T-helper 1 cell treated with Interleukin-12 subunit alpha and Interleukin-12 subunit beta and Interleukin-4 antibody, amounts not matched to agents 30 μg/mL and 1 μg/mL, for 36 hours (primary cell): ENCODE data around the gene ST3GAL3.
"Not testable (repeated sequence)": the region's sequence is repeated elsewhere in the genome, so short reads cannot be mapped to it uniquely, and the experiment has no call there.

ENCODE experiments used
- H3K27ac Mint-ChIP-seq: one replicate; pipeline ENCODE4 v1.8.0; 2021; ENCODE audit warnings: mild to moderate bottlenecking, mixed read lengths
- H3K27me3 Mint-ChIP-seq: one replicate; pipeline ENCODE4 v1.8.0; 2021; ENCODE audit warnings: low read depth, mixed read lengths
- H3K36me3 Mint-ChIP-seq: one replicate; pipeline ENCODE4 v1.8.0; 2021; ENCODE audit warnings: low read depth, mixed read lengths
- H3K4me1 Mint-ChIP-seq: one replicate; pipeline ENCODE4 v1.8.0; 2021; ENCODE audit warnings: low read depth, mixed read lengths
- H3K4me3 Mint-ChIP-seq: one replicate; pipeline ENCODE4 v1.8.0; 2021; ENCODE audit warnings: mild to moderate bottlenecking, moderate library complexity, mixed read lengths
- H3K9me3 Mint-ChIP-seq: one replicate; pipeline ENCODE4 v1.8.0; 2021; ENCODE audit warnings: mixed read lengths

Gene ST3GAL3

GRCh38 chr1:43824795-43825194 lies 117.5 kb downstream of the ST3GAL3 start:
- H3K4me3 Mint-ChIP-seq, result no peak overlapping the region
- H3K27me3 Mint-ChIP-seq, result no peaks in the 10 kb centered on the region
- no peak overlapping the region for H3K27ac Mint-ChIP-seq
- no peaks in the 10 kb centered on the region for H3K4me1 Mint-ChIP-seq
- H3K9me3 Mint-ChIP-seq, result peaks cover under 1% of the 10 kb centered on the region
- peaks cover 6% of the 10 kb centered on the region for H3K36me3 Mint-ChIP-seq

- peaks cover 24% of the 10 kb centered on the region for H3K4me1 Mint-ChIP-seq
- H3K36me3 Mint-ChIP-seq, result peaks cover 2% of the 10 kb centered on the region
- no peaks in the 10 kb centered on the region for H3K27me3 Mint-ChIP-seq
- H3K27ac Mint-ChIP-seq, result no peak overlapping the region
- H3K9me3 Mint-ChIP-seq, result no peaks in the 10 kb centered on the region
- no peak overlapping the region for H3K4me3 Mint-ChIP-seq
Measured at GRCh38 chr1:43828574-43828973, 121.2 kb downstream of the ST3GAL3 start.

GRCh38 chr1:43830802-43831201 lies 123.5 kb downstream of the ST3GAL3 start:
- H3K27ac Mint-ChIP-seq, result no peak overlapping the region
- no peak overlapping the region for H3K4me3 Mint-ChIP-seq
- H3K27me3 Mint-ChIP-seq, result no peaks in the 10 kb centered on the region
- peaks cover 32% of the 10 kb centered on the region for H3K4me1 Mint-ChIP-seq
- H3K9me3 Mint-ChIP-seq, result no peaks in the 10 kb centered on the region
- H3K36me3 Mint-ChIP-seq, result peaks cover 5% of the 10 kb centered on the region

GRCh38 chr1:43831851-43832250 lies 124.5 kb downstream of the ST3GAL3 start:
- no peak overlapping the region for H3K27ac Mint-ChIP-seq
- H3K27me3 Mint-ChIP-seq, result no peaks in the 10 kb centered on the region
- no peak overlapping the region for H3K4me3 Mint-ChIP-seq
- peaks cover 5% of the 10 kb centered on the region for H3K36me3 Mint-ChIP-seq
- peaks cover 32% of the 10 kb centered on the region for H3K4me1 Mint-ChIP-seq
- H3K9me3 Mint-ChIP-seq, result no peaks in the 10 kb centered on the region

GRCh38 chr1:43832255-43832654 lies 124.9 kb downstream of the ST3GAL3 start:
- no peaks in the 10 kb centered on the region for H3K27me3 Mint-ChIP-seq
- peaks cover 5% of the 10 kb centered on the region for H3K36me3 Mint-ChIP-seq
- no peak overlapping the region for H3K27ac Mint-ChIP-seq
- H3K4me1 Mint-ChIP-seq, result peaks cover 35% of the 10 kb centered on the region
- no peaks in the 10 kb centered on the region for H3K9me3 Mint-ChIP-seq
- no peak overlapping the region for H3K4me3 Mint-ChIP-seq

- Mint-ChIP-seq H3K36me3 (peaks cover 5% of the 10 kb centered on the region), H3K4me3 (no peak overlapping the region), H3K27me3 (no peaks in the 10 kb centered on the region), H3K9me3 (no peaks in the 10 kb centered on the region), H3K27ac (no peak overlapping the region), H3K4me1 (peaks cover 35% of the 10 kb centered on the region)
Measured at GRCh38 chr1:43832998-43833397, 125.7 kb downstream of the ST3GAL3 start.

GRCh38 chr1:43833902-43834279 lies 126.6 kb downstream of the ST3GAL3 start:
- H3K4me3 Mint-ChIP-seq, H3K27ac Mint-ChIP-seq, H3K36me3 Mint-ChIP-seq, H3K27me3 Mint-ChIP-seq, H3K9me3 Mint-ChIP-seq: not testable (repeated sequence)
- H3K4me1 Mint-ChIP-seq, result peaks cover 35% of the 10 kb centered on the region

- H3K27me3 Mint-ChIP-seq, result no peaks in the 10 kb centered on the region
- no peak overlapping the region for H3K4me3 Mint-ChIP-seq
- no peak overlapping the region for H3K27ac Mint-ChIP-seq
- H3K36me3 Mint-ChIP-seq, result peaks cover 5% of the 10 kb centered on the region
- no peaks in the 10 kb centered on the region for H3K9me3 Mint-ChIP-seq
- H3K4me1 Mint-ChIP-seq, result peaks cover 38% of the 10 kb centered on the region
Measured at GRCh38 chr1:43834280-43835081, 127.1 kb downstream of the ST3GAL3 start.

GRCh38 chr1:43835082-43836021 lies 128.0 kb downstream of the ST3GAL3 start:
- Mint-ChIP-seq H3K4me3 (no peak overlapping the region), H3K27me3 (no peaks in the 10 kb centered on the region), H3K36me3 (peaks cover 7% of the 10 kb centered on the region), H3K9me3 (no peaks in the 10 kb centered on the region), H3K27ac (no peak overlapping the region), H3K4me1 (peaks cover 41% of the 10 kb centered on the region)

GRCh38 chr1:43836267-43836951 lies 129.1 kb downstream of the ST3GAL3 start:
- Mint-ChIP-seq H3K27me3 (no peaks in the 10 kb centered on the region), H3K4me3 (no peak overlapping the region), H3K27ac (no peak overlapping the region), H3K9me3 (no peaks in the 10 kb centered on the region), H3K36me3 (peaks cover 9% of the 10 kb centered on the region), H3K4me1 (peaks cover 34% of the 10 kb centered on the region)

- no peak overlapping the region for H3K27ac Mint-ChIP-seq
- no peaks in the 10 kb centered on the region for H3K27me3 Mint-ChIP-seq
- H3K4me1 Mint-ChIP-seq, result peaks cover 16% of the 10 kb centered on the region
- peaks cover 10% of the 10 kb centered on the region for H3K9me3 Mint-ChIP-seq
- H3K4me3 Mint-ChIP-seq, result no peak overlapping the region
- peaks cover 22% of the 10 kb centered on the region for H3K36me3 Mint-ChIP-seq
Measured at GRCh38 chr1:43839056-43839455, 131.7 kb downstream of the ST3GAL3 start.

GRCh38 chr1:43841321-43842174 lies 134.2 kb downstream of the ST3GAL3 start:
- Mint-ChIP-seq H3K27ac (no peak overlapping the region), H3K36me3 (peaks cover 19% of the 10 kb centered on the region), H3K27me3 (no peaks in the 10 kb centered on the region), H3K9me3 (peaks cover 10% of the 10 kb centered on the region), H3K4me1 (peaks cover 8% of the 10 kb centered on the region), H3K4me3 (no peak overlapping the region)

- peaks cover 6% of the 10 kb centered on the region for H3K4me1 Mint-ChIP-seq
- no peak overlapping the region for H3K4me3 Mint-ChIP-seq
- H3K27me3 Mint-ChIP-seq, result no peaks in the 10 kb centered on the region
- no peak overlapping the region for H3K27ac Mint-ChIP-seq
- H3K36me3 Mint-ChIP-seq, result peaks cover 19% of the 10 kb centered on the region
- peaks cover 10% of the 10 kb centered on the region for H3K9me3 Mint-ChIP-seq
Measured at GRCh38 chr1:43842175-43842498, 134.8 kb downstream of the ST3GAL3 start.

- H3K4me1 Mint-ChIP-seq, result peaks cover 9% of the 10 kb centered on the region
- peaks cover 10% of the 10 kb centered on the region for H3K9me3 Mint-ChIP-seq
- no peak overlapping the region for H3K27ac Mint-ChIP-seq
- H3K36me3 Mint-ChIP-seq, result peaks cover 19% of the 10 kb centered on the region
- H3K4me3 Mint-ChIP-seq, result no peak overlapping the region
- no peaks in the 10 kb centered on the region for H3K27me3 Mint-ChIP-seq
Measured at GRCh38 chr1:43843684-43844083, 136.3 kb downstream of the ST3GAL3 start.
